Memory B cell (primary cell): ENCODE results near the gene MARK4.

Experiments used
- ATAC-seq: fragments of 150-1000 bp; cut with Tn5 transposase; 2 replicates; pipeline ENCODE4 v1.10.0; 2021; ENCODE audit warnings: low read depth, mild to moderate bottlenecking, moderate library complexity
- DNase-seq, 2 donors: peaks; one replicate each; pipeline ENCODE4 v3.0.0; 2022; ENCODE audit warnings: low spot score in 2 of 2
- H3K27ac Mint-ChIP-seq: one replicate; pipeline ENCODE4 v1.8.0; 2022; ENCODE audit warnings: mild to moderate bottlenecking, moderate library complexity, mixed read lengths
- H3K27me3 Mint-ChIP-seq: one replicate; pipeline ENCODE4 v1.8.0; 2022; ENCODE audit warnings: mixed read lengths
- H3K36me3 Mint-ChIP-seq: one replicate; pipeline ENCODE4 v1.8.0; 2022; ENCODE audit warnings: mild to moderate bottlenecking, mixed read lengths
- H3K4me1 Mint-ChIP-seq: one replicate; pipeline ENCODE4 v1.8.0; 2022; ENCODE audit warnings: mixed read lengths
- H3K4me3 Mint-ChIP-seq: one replicate; pipeline ENCODE4 v1.8.0; 2022; ENCODE audit warnings: mild to moderate bottlenecking, moderate library complexity, mixed read lengths
- H3K9me3 Mint-ChIP-seq: one replicate; pipeline ENCODE4 v1.8.0; 2022; ENCODE audit warnings: mixed read lengths

MARK4 gene

GRCh38 chr19:45351401-45351952 lies 100.4 kb downstream of the MARK4 start:
- no peak for ATAC-seq

GRCh38 chr19:45352062-45352461 lies 101.0 kb downstream of the MARK4 start:
- Mint-ChIP-seq H3K4me1 (no peaks in the 10 kb centered on the region), H3K4me3 (no peak overlapping the region), H3K36me3 (peaks cover 9% of the 10 kb centered on the region), H3K9me3 (no peaks in the 10 kb centered on the region), H3K27me3 (no peaks in the 10 kb centered on the region), H3K27ac (no peak overlapping the region)
- ATAC-seq (no peak), DNase-seq (no peak)

More at GRCh38 chr19:45351401-45351952, 100.4 kb downstream of the MARK4 start:
- no peak for DNase-seq
- Mint-ChIP-seq H3K9me3 (no peaks in the 10 kb centered on the region), H3K27ac (no peak overlapping the region), H3K27me3 (no peaks in the 10 kb centered on the region), H3K36me3 (peaks cover 9% of the 10 kb centered on the region), H3K4me3 (no peak overlapping the region), H3K4me1 (no peaks in the 10 kb centered on the region)

DNA sequence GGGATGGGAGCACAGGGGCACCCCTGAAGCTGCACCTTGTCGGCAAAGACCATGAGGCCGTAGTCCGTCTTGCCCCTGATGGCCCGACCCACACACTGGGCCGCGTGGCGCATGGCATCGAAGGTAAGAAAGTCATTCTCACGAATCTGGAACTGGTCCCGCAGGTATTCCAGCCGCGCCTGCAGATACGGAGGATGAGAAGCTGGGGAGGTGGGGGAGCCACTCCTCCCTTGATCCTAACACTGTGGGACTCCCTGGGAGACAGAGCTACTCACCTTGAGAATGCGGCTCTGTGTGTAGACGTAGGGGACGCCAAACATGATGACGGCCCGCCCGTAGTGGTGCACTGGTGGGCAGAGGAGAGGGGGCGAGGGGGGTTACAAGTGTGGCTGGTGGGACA lies 101.4 kb downstream of the MARK4 start:
- no peak overlapping the region for H3K27ac Mint-ChIP-seq

GRCh38 chr19:45352914-45353796 lies 102.1 kb downstream of the MARK4 start:
- Mint-ChIP-seq H3K36me3 (peaks cover 9% of the 10 kb centered on the region), H3K4me1 (no peaks in the 10 kb centered on the region), H3K27ac (no peak overlapping the region), H3K4me3 (no peak overlapping the region), H3K27me3 (no peaks in the 10 kb centered on the region), H3K9me3 (no peaks in the 10 kb centered on the region)
- ATAC-seq, result no peak
- DNase-seq, result no peak

More for the DNA sequence above, 101.4 kb downstream of the MARK4 start:
- ATAC-seq (no peak), DNase-seq (no peak)
- no peaks in the 10 kb centered on the region for H3K9me3 Mint-ChIP-seq
- H3K36me3 Mint-ChIP-seq, result peaks cover 9% of the 10 kb centered on the region
- no peaks in the 10 kb centered on the region for H3K27me3 Mint-ChIP-seq
- H3K4me1 Mint-ChIP-seq, result no peaks in the 10 kb centered on the region
- H3K4me3 Mint-ChIP-seq, result no peak overlapping the region

GRCh38 chr19:45354241-45354842 lies 103.3 kb downstream of the MARK4 start:
- Mint-ChIP-seq H3K4me3 (no peak overlapping the region), H3K9me3 (no peaks in the 10 kb centered on the region), H3K27me3 (no peaks in the 10 kb centered on the region), H3K36me3 (peaks cover 13% of the 10 kb centered on the region), H3K4me1 (no peaks in the 10 kb centered on the region), H3K27ac (no peak overlapping the region)
- ATAC-seq (no peak), DNase-seq (no peak)
